Hepatocyte (in vitro differentiated cells): Measurements from ENCODE around the gene RXRA. TPM values are rescaled to one million over a fixed set of nuclear protein-coding genes. Genes with fewer than 3 reads are reported as not detected.

ENCODE experiments used
- DNase-seq: peaks from one replicate; pipeline ENCODE4 v3.0.0-alpha.2; 2016; ENCODE audit warnings: low spot score
- H2AFZ ChIP-seq: fragments of 200-600 bp; sonication (generic); 2 replicates; pipeline ENCODE4 v1.6.0; 2016; ENCODE audit warnings: antibody characterized with exemption, mild to moderate bottlenecking
- H3K27ac ChIP-seq: fragments of 200-600 bp; sonication (generic); 2 replicates; pipeline ENCODE4 v1.5.1; 2016; ENCODE audit warnings: mild to moderate bottlenecking
- H3K27me3 ChIP-seq: fragments of 200-600 bp; sonication (generic); 2 replicates; pipeline ENCODE4 v1.6.1; 2016
- H3K36me3 ChIP-seq: fragments of 200-600 bp; sonication (generic); replicated peaks from 2 replicates; pipeline ENCODE4 v1.5.1; 2016; ENCODE audit warnings: low read depth; ENCODE audit not compliant: insufficient read depth
- H3K4me1 ChIP-seq: fragments of 200-600 bp; sonication (generic); 2 replicates; pipeline ENCODE4 v1.5.1; 2016; ENCODE audit warnings: mild to moderate bottlenecking, moderate library complexity; ENCODE audit not compliant: insufficient read depth
- H3K4me2 ChIP-seq: fragments of 200-600 bp; sonication (generic); 2 replicates; pipeline ENCODE4 v1.6.0; 2016
- H3K4me3 ChIP-seq: fragments of 200-600 bp; sonication (generic); 2 replicates; pipeline ENCODE4 v1.5.1; 2016; ENCODE audit warnings: mild to moderate bottlenecking
- H3K79me2 ChIP-seq: fragments of 200-600 bp; sonication (generic); 2 replicates; pipeline ENCODE4 v1.6.0; 2017; ENCODE audit warnings: mild to moderate bottlenecking
- H3K9me2 ChIP-seq: fragments of 200-600 bp; sonication (generic); replicated peaks from 2 replicates; pipeline ENCODE4 v1.6.0; 2017; ENCODE audit warnings: mild to moderate bottlenecking; ENCODE audit not compliant: insufficient read depth
- H3K9me3 ChIP-seq: fragments of 200-600 bp; sonication (generic); 2 replicates; pipeline ENCODE4 v1.5.1; 2016; ENCODE audit warnings: low read depth, mild to moderate bottlenecking
- H4K20me1 ChIP-seq: fragments of 200-600 bp; sonication (generic); 2 replicates; pipeline ENCODE4 v1.6.0; 2016; ENCODE audit warnings: mild to moderate bottlenecking; ENCODE audit not compliant: insufficient read depth, poor library complexity, severe bottlenecking
- EZH2 ChIP-seq: fragments of 200-600 bp; sonication (generic); IDR thresholded peaks from 2 replicates; pipeline ENCODE4 v1.6.1; 2016; ENCODE audit warnings: antibody characterized with exemption, mild to moderate bottlenecking, borderline replicate concordance
- EZH2phosphoT487 ChIP-seq: fragments of 200-600 bp; sonication (generic); IDR thresholded peaks from one replicate; pipeline ENCODE4 v1.6.1; 2018; ENCODE audit warnings: antibody characterized with exemption, mild to moderate bottlenecking, low read depth, moderate library complexity; ENCODE audit not compliant: unreplicated experiment, severe bottlenecking
- WGBS: methylation state at CpG from one replicate; pipeline ENCODE4 v1.1.6; 2016; ENCODE audit warnings: low lambda C conversion rate; ENCODE audit errors: missing lambda C conversion rate; 5-methylcytosine and 5-hydroxymethylcytosine counted together
- polyA plus RNA-seq: library from polyadenylated mRNA; unstranded; fragments of >200 nt; fragmentation: Nextera tagmentation; extraction: Ambion mirVana; gene quantifications from 2 replicates; pipeline ENCODE4 v1.2.1, GENCODE V29; 2016
- total RNA-seq: library from RNA; depleted of rRNA; stranded (reverse); fragments of >200 nt; gene quantifications from 2 replicates; pipeline ENCODE4 v1.2.3, GENCODE V29; 2014
- TF ChIP-seq, protein P1 (sequence below): fragments of 200-600 bp; sonication (generic); IDR thresholded peaks from 2 replicates; pipeline ENCODE4 v1.5.1; 2016; ENCODE audit warnings: antibody characterized with exemption, mild to moderate bottlenecking; ENCODE audit not compliant: poor library complexity

RXRA gene
- total and polyA plus RNA-seq, 2 experiments from 2014 or later = 35.9 to 41.6 TPM

DNA sequence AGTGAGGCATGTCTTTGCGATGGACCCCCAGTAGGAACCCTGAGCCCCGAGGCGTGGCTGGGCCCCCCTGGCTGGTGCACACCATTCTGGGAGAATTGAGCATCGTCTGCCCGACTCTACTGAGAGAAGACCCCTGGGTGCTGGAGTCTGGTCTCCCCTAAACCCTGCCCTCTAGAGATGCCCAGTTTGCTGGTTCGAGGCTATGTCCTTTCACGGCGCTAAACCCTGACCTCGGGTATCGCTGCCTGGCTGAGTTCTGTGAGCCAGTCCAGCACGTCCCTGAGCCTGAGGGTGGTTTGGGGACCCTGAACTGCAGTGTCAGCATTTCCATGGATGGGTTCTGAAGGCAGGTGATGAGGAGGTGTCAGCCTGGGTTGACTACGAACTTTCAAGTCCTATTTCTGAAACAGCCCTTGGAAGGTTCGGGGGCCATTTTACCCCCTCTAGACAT, 128.8 kb downstream of the RXRA start:
- Histone ChIP-seq H3K9me3 (no peaks in the 10 kb centered on the region), H4K20me1 (no peaks in the 10 kb centered on the region), H3K4me3 (no peak overlapping the region), H2AFZ (no peak overlapping the region), H3K79me2 (no peaks in the 10 kb centered on the region), H3K36me3 (no peaks in the 10 kb centered on the region), H3K27me3 (no peaks in the 10 kb centered on the region), H3K4me2 (no peak overlapping the region), H3K4me1 (peaks cover 30% of the 10 kb centered on the region), H3K9me2 (no peaks in the 10 kb centered on the region), H3K27ac (peak overlapping the region; percentile 98)
- 88% methylated on average over 13 of the region's 13 CpGs for WGBS
- no peak for DNase-seq
- TF ChIP-seq EZH2phosphoT487 (no peak), EZH2 (no peak)
- TF ChIP-seq, protein P1, sequence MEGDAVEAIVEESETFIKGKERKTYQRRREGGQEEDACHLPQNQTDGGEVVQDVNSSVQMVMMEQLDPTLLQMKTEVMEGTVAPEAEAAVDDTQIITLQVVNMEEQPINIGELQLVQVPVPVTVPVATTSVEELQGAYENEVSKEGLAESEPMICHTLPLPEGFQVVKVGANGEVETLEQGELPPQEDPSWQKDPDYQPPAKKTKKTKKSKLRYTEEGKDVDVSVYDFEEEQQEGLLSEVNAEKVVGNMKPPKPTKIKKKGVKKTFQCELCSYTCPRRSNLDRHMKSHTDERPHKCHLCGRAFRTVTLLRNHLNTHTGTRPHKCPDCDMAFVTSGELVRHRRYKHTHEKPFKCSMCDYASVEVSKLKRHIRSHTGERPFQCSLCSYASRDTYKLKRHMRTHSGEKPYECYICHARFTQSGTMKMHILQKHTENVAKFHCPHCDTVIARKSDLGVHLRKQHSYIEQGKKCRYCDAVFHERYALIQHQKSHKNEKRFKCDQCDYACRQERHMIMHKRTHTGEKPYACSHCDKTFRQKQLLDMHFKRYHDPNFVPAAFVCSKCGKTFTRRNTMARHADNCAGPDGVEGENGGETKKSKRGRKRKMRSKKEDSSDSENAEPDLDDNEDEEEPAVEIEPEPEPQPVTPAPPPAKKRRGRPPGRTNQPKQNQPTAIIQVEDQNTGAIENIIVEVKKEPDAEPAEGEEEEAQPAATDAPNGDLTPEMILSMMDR = no peak

DNA sequence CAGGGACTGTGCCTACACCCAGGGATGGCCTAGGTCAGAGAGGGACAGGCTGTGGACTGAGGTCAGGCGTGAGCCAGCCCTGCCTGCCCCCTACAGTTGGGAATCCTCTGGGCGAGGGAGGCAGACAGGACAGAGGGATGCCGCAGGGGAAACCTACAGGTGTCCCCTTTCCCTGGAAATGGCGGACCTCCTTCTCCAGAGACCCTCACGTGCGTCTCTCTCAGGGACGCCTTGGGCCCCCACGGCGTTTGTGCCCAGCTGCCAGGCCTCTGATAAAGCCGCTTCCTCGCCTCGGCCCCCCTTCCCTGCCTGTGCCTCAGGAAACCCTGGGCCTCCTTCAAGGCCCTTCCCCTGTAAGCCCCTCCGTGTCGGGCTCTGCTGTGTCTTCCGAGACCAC, 129.3 kb downstream of the RXRA start:
- H3K4me3 ChIP-seq = no peak overlapping the region
- peak overlapping the region; percentile 42 for H3K4me2 ChIP-seq
- H3K9me2 ChIP-seq = no peaks in the 10 kb centered on the region
- no peaks in the 10 kb centered on the region for H4K20me1 ChIP-seq
- no peak overlapping the region for H2AFZ ChIP-seq
- H3K36me3 ChIP-seq = no peaks in the 10 kb centered on the region
- WGBS = 81% methylated on average over 14 of the region's 15 CpGs
- peak overlapping the region; percentile 98 for H3K27ac ChIP-seq
- no peak for DNase-seq
- H3K79me2 ChIP-seq = no peaks in the 10 kb centered on the region
- peaks cover 30% of the 10 kb centered on the region for H3K4me1 ChIP-seq
- H3K27me3 ChIP-seq = no peaks in the 10 kb centered on the region
- no peaks in the 10 kb centered on the region for H3K9me3 ChIP-seq
- TF ChIP-seq, protein P1 = no peak
- TF ChIP-seq EZH2 (no peak), EZH2phosphoT487 (no peak)

DNA sequence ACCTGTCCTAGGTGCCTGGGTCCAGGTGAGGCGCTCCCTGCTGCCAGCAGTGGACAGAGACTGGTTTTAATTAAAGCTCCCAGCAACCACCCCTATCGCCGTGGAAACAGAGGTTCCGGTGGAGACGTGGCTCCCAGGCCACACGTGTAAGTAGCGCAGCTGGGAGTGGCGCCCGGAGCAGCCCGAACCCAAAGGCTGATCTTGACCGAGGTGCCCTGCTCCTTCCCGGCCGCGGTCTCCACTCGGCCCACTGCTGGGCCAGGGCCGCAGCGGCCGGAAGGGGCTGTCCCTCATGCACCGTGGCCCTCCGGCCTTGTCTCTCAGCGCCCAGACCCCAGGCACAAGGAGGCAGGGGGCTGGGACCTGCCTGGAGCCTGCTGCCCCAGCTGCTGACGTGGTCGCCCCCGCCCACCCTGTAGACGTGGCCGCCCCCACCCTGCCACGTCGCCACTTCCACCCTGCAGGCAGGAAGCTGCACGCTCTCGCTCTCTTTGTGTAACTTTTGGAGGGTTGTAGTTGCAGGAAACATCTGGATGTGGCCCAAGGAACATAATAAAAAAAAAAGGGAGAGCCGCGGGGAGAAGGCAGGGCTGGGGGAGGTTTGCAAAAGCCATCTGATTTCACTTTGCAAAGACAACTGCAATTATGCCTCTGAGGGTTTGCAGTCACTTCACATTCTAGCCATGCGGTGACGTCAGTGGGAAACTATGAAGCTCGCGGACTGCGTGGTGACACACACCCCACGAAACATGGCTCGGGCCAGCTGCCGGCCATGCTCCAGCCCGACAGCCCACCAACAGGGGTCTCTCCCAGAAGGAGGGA, 129.9 kb downstream of the RXRA start:
- peak overlapping the region; percentile 42 for H3K4me2 ChIP-seq
- H3K4me3 ChIP-seq = no peak overlapping the region
- no peaks in the 10 kb centered on the region for H3K79me2 ChIP-seq
- no peak overlapping the region for H2AFZ ChIP-seq
- no peaks in the 10 kb centered on the region for H3K9me2 ChIP-seq
- H3K36me3 ChIP-seq = no peaks in the 10 kb centered on the region
- H3K27me3 ChIP-seq = no peaks in the 10 kb centered on the region
- TF ChIP-seq EZH2phosphoT487 (no peak), EZH2 (no peak)
- TF ChIP-seq, protein P1 = no peak
- peak overlapping the region; percentile 98 for H3K27ac ChIP-seq
- H3K9me3 ChIP-seq = no peaks in the 10 kb centered on the region
- H3K4me1 ChIP-seq = peaks cover 30% of the 10 kb centered on the region
- no peaks in the 10 kb centered on the region for H4K20me1 ChIP-seq
- DNase-seq = peak; percentile 91
- WGBS = 40% methylated on average over 34 of the region's 41 CpGs
